ENCODE results near the gene MTMR8. TPM values are rescaled to one million over a fixed set of nuclear protein-coding genes. Genes with fewer than 3 reads are reported as not detected.
"Not testable (repeated sequence)": the region's sequence is repeated elsewhere in the genome, so short reads cannot be mapped to it uniquely, and the experiment has no call there.

The MTMR8 gene
- total and polyA plus RNA-seq, 9 of the 15 experiments (the other 6 are each of a cell fraction or from before 2014, with no cell fraction given): 1.8 to 5.5 (median 3.0) TPM

DNA sequence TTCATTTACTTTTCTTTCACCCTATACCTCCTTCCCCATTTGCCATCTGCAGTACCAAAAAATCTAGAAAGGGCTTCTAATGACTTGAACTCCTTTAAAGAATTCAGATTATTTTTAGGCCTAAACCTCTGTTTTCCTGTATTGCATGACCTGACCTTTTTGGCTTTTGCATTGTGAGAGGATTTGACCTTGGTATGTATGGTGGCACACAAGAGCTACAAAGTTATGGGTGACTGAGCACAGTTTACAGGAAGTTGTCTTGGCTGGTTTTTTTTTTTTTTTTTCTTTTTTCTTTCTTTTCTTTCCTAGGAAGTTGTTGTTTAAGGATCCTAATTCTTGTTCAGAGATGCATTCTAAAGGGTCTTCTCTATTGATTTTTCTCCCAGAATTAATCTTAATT is 32.0 kb upstream of the MTMR8 start:
- Histone ChIP-seq H3K27me3 (ENCODE audit: control insufficient read depth in 2 of 2, insufficient read depth in 2 of 2, low read length in 2 of 2) (no peaks in the 10 kb centered on the region), H3K27ac (ENCODE audit: extremely low read depth, low read depth, low read length) (no peak overlapping the region), H3K9ac (ENCODE audit: insufficient read depth in 1 of 2, low read depth in 2 of 2, low read length in 2 of 2) (no peak overlapping the region), H3K4me1 (replicated peaks in 1 of 2; ENCODE audit: control insufficient read depth in 2 of 2, insufficient read depth in 2 of 2, low read length in 2 of 2) (no peaks in the 10 kb centered on the region), H3K9me1 (ENCODE audit: control insufficient read depth, insufficient read depth, low read length) (no peaks in the 10 kb centered on the region), H3K4me2 (ENCODE audit: insufficient read depth, low read length) (no peak overlapping the region), H3K79me2 (ENCODE audit: control insufficient read depth, insufficient read depth, low read length) (no peaks in the 10 kb centered on the region), H3K4me3 (no peak overlapping the region), H3K36me3 (ENCODE audit: control insufficient read depth, insufficient read depth, low read length) (no peaks in the 10 kb centered on the region), H3K9me3 (replicated peaks; ENCODE audit: control insufficient read depth, insufficient read depth, low read depth, low read length) (no peaks in the 10 kb centered on the region), H2AFZ (ENCODE audit: low read depth, low read length) (no peak overlapping the region), H4K20me1 (replicated peaks; ENCODE audit: control insufficient read depth, insufficient read depth, low read length) (no peaks in the 10 kb centered on the region)
- no peak for TF ChIP-seq ZFPM2 (CRISPR knock-in tag; IDR thresholded peaks at IDR 0.05)
- TF ChIP-seq, protein P1, sequence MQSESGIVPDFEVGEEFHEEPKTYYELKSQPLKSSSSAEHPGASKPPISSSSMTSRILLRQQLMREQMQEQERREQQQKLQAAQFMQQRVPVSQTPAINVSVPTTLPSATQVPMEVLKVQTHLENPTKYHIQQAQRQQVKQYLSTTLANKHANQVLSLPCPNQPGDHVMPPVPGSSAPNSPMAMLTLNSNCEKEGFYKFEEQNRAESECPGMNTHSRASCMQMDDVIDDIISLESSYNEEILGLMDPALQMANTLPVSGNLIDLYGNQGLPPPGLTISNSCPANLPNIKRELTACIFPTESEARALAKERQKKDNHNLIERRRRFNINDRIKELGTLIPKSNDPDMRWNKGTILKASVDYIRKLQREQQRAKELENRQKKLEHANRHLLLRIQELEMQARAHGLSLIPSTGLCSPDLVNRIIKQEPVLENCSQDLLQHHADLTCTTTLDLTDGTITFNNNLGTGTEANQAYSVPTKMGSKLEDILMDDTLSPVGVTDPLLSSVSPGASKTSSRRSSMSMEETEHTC (IDR thresholded peaks at IDR 0.05): no peak
- TF ChIP-seq SAFB (IDR thresholded peaks at IDR 0.05; ENCODE audit: borderline replicate concordance, low read depth, low read length): no peak
- TF ChIP-seq ZNF445 (CRISPR knock-in tag; IDR thresholded peaks at IDR 0.05; ENCODE audit: low read depth): no peak
- no peak for TF ChIP-seq NUFIP1 (IDR thresholded peaks at IDR 0.05; ENCODE audit: partially characterized antibody)
- TF ChIP-seq, protein P2, sequence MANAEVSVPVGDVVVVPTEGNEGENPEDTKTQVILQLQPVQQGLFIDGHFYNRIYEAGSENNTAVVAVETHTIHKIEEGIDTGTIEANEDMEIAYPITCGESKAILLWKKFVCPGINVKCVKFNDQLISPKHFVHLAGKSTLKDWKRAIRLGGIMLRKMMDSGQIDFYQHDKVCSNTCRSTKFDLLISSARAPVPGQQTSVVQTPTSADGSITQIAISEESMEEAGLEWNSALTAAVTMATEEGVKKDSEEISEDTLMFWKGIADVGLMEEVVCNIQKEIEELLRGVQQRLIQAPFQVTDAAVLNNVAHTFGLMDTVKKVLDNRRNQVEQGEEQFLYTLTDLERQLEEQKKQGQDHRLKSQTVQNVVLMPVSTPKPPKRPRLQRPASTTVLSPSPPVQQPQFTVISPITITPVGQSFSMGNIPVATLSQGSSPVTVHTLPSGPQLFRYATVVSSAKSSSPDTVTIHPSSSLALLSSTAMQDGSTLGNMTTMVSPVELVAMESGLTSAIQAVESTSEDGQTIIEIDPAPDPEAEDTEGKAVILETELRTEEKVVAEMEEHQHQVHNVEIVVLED (CRISPR knock-in tag; IDR thresholded peaks at IDR 0.05): no peak
- TF ChIP-seq TBP (optimal IDR thresholded peaks at IDR 0.05; ENCODE audit: low read depth, low read length): no peak
- no peak for TF ChIP-seq ZNF133 (CRISPR knock-in tag; IDR thresholded peaks at IDR 0.05)
- no peak for TF ChIP-seq MYBL2 (IDR thresholded peaks at IDR 0.05; ENCODE audit: low read depth)
- TF ChIP-seq MYBL2 (CRISPR knock-in tag; IDR thresholded peaks at IDR 0.05; ENCODE audit: borderline replicate concordance): no peak
- no peak for TF ChIP-seq ELF1 (tag; IDR thresholded peaks at IDR 0.05)
- no peak for TF ChIP-seq PTTG1 (tag; IDR thresholded peaks at IDR 0.05; ENCODE audit: low read depth)
- TF ChIP-seq ZNF217 (CRISPR knock-in tag; IDR thresholded peaks at IDR 0.05): no peak
- intact Hi-C loops (cut with micrococcal nuclease): no loop called here
- in situ Hi-C loops (cut with MboI): no loop called here
- FAIRE-seq (no peak), DNase-seq (ENCODE audit: extremely low read depth in 1 of 4, low spot score in 3 of 4) (no peak), ATAC-seq (no peak)
- POLR2A ChIA-PET: no interaction called here
- BruUV-seq (replicated peaks): no TSS peak
- CTCF ChIA-PET (ENCODE audit: low intra/inter-chr PET ratio): no interaction called here

DNA sequence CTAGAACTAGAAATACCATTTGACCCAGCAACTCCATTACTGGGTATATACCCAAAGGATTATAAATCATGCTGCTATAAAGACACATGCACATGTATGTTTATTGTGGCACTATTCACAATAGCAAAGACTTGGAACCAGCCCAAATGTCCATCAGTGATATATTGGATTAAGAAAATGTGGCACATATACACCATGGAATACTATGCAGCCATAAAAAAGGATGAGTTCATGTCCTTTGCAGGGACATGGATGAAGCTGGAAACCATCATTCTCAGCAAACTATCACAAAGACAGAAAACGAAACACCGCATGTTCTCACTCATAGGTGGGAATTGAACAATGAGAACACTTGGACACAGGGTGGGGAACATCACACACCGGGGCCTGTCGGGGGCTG is 14.5 kb upstream of the MTMR8 start:
- in situ Hi-C loops (cut with MboI); H3K27ac ChIP-seq (ENCODE audit: extremely low read depth, low read depth, low read length); BruUV-seq (replicated peaks); FAIRE-seq; H3K9me1 ChIP-seq (ENCODE audit: control insufficient read depth, insufficient read depth, low read length); H4K20me1 ChIP-seq (replicated peaks; ENCODE audit: control insufficient read depth, insufficient read depth, low read length); H3K9me3 ChIP-seq (replicated peaks; ENCODE audit: control insufficient read depth, insufficient read depth, low read depth, low read length); POLR2A ChIA-PET; H2AFZ ChIP-seq (ENCODE audit: low read depth, low read length); H3K79me2 ChIP-seq (ENCODE audit: control insufficient read depth, insufficient read depth, low read length); H3K27me3 ChIP-seq (ENCODE audit: control insufficient read depth in 2 of 2, insufficient read depth in 2 of 2, low read length in 2 of 2); ATAC-seq; intact Hi-C loops (cut with micrococcal nuclease); H3K9ac ChIP-seq (ENCODE audit: insufficient read depth in 1 of 2, low read depth in 2 of 2, low read length in 2 of 2); DNase-seq (ENCODE audit: extremely low read depth in 1 of 4, low spot score in 3 of 4); H3K4me1 ChIP-seq (replicated peaks in 1 of 2; ENCODE audit: control insufficient read depth in 2 of 2, insufficient read depth in 2 of 2, low read length in 2 of 2); CTCF ChIA-PET (ENCODE audit: low intra/inter-chr PET ratio); H3K36me3 ChIP-seq (ENCODE audit: control insufficient read depth, insufficient read depth, low read length); H3K4me2 ChIP-seq (ENCODE audit: insufficient read depth, low read length); H3K4me3 ChIP-seq: not testable (repeated sequence)
- WGBS (ENCODE audit: insufficient coverage, low coverage, missing lambda C conversion rate): 2% methylated on average over 4 of the region's 4 CpGs

All from K562 (cell line).